GM23248 (cell line): Measurements from ENCODE around the gene ISOC1.

Experiments used
- EZH2 ChIP-seq: fragments of 200-600 bp; sonication (generic); IDR thresholded peaks from 2 replicates; pipeline ENCODE4 v1.6.1; 2018; ENCODE audit warnings: antibody characterized with exemption, mild to moderate bottlenecking; ENCODE audit not compliant: insufficient read depth, poor library complexity, severe bottlenecking
- EZH2phosphoT487 ChIP-seq: fragments of 200-600 bp; sonication (generic); IDR thresholded peaks from 2 replicates; pipeline ENCODE4 v1.6.1; 2018; ENCODE audit warnings: antibody characterized with exemption, moderate library complexity, mild to moderate bottlenecking, low read depth; ENCODE audit not compliant: insufficient read depth

DNA sequence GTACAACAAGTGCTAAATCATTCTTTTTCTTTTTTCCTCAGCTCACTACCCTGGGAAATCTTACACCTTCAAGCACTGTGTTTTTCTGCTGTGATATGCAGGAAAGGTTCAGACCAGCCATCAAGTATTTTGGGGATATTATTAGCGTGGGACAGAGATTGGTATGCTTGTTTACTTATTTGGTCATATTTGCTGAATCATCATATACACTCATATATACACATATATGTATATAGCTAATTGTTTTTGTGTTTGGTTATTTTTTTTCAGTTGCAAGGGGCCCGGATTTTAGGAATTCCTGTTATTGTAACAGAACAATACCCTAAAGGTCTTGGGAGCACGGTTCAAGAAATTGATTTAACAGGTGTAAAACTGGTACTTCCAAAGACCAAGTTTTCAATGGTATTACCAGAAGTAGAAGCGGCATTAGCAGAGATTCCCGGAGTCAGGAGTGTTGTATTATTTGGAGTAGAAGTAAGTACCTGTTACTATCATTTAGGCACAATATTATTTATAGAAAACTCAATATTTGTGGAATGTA lies 10.4 kb downstream of the ISOC1 start:
- TF ChIP-seq EZH2phosphoT487 (no peak), EZH2 (no peak)
